HG02571 (cell line): ENCODE data around the gene WDR27.
"Not testable (repeated sequence)": the region's sequence is repeated elsewhere in the genome, so short reads cannot be mapped to it uniquely, and the experiment has no call there.

ENCODE experiments used
- ATAC-seq: cut with Tn5 transposase; IDR thresholded peaks from one replicate; pipeline ENCODE4 v1.9.1; 2021; ENCODE audit warnings: mild to moderate bottlenecking, moderate library complexity; ENCODE audit not compliant: unreplicated experiment

WDR27 gene

GRCh38 chr6:169710009-169710408 is 8.2 kb upstream of the WDR27 start:
- no peak for ATAC-seq

GRCh38 chr6:169709293-169709692 is 7.5 kb upstream of the WDR27 start:
- ATAC-seq = no peak

- ATAC-seq = no peak
These were observed 5.9 kb upstream of the WDR27 start for GRCh38 chr6:169707772-169708171.

- no peak for ATAC-seq
These were observed 1.0 kb upstream of the WDR27 start for GRCh38 chr6:169702840-169703246.

GRCh38 chr6:169701311-169701953 is 397 bp downstream of the WDR27 start:
- peak; percentile 4 for ATAC-seq

GRCh38 chr6:169700296-169700695 is 1.5 kb downstream of the WDR27 start:
- no peak for ATAC-seq

- not testable (repeated sequence) for ATAC-seq
These were observed 4.7 kb downstream of the WDR27 start for GRCh38 chr6:169697115-169697514.

GRCh38 chr6:169695131-169695530 is 6.7 kb downstream of the WDR27 start:
- no peak for ATAC-seq

- ATAC-seq = no peak
These were observed 9.3 kb downstream of the WDR27 start for GRCh38 chr6:169692516-169692915.

GRCh38 chr6:169691260-169691659 is 10.6 kb downstream of the WDR27 start:
- ATAC-seq = no peak

GRCh38 chr6:169689287-169689686 is 12.5 kb downstream of the WDR27 start:
- ATAC-seq = no peak

GRCh38 chr6:169685860-169686259 is 16.0 kb downstream of the WDR27 start:
- no peak for ATAC-seq

- no peak for ATAC-seq
These were observed 17.8 kb downstream of the WDR27 start for GRCh38 chr6:169684056-169684455.

- no peak for ATAC-seq
These were observed 23.5 kb downstream of the WDR27 start for GRCh38 chr6:169678342-169678741.

- ATAC-seq = no peak
These were observed 24.7 kb downstream of the WDR27 start for GRCh38 chr6:169677096-169677495.

GRCh38 chr6:169675011-169675410 is 26.8 kb downstream of the WDR27 start:
- ATAC-seq = no peak

GRCh38 chr6:169671563-169671962 is 30.3 kb downstream of the WDR27 start:
- no peak for ATAC-seq

- no peak for ATAC-seq
These were observed 31.9 kb downstream of the WDR27 start for GRCh38 chr6:169669889-169670288.

- no peak for ATAC-seq
These were observed 32.7 kb downstream of the WDR27 start for GRCh38 chr6:169669147-169669546.

- ATAC-seq = no peak
These were observed 33.5 kb downstream of the WDR27 start for GRCh38 chr6:169668203-169668847.

- no peak for ATAC-seq
These were observed 34.1 kb downstream of the WDR27 start for GRCh38 chr6:169667716-169668115.

GRCh38 chr6:169666441-169666840 is 35.4 kb downstream of the WDR27 start:
- ATAC-seq = no peak

- no peak for ATAC-seq
These were observed 36.5 kb downstream of the WDR27 start for GRCh38 chr6:169665289-169665688.
